Prostate gland (tissue), 2 donors: ENCODE results near the gene LTB.

Source experiments
- POLR2A ChIP-seq: fragments of 450-650 bp; IDR thresholded peaks from one replicate; pipeline ENCODE4 v1.6.1; 2016; ENCODE audit warnings: antibody characterized with exemption, mild to moderate bottlenecking
- POLR2AphosphoS5 ChIP-seq: sonication (generic); formaldehyde crosslinking; IDR thresholded peaks from one replicate; pipeline ENCODE4 v1.6.1; 2017; ENCODE audit warnings: antibody characterized with exemption
- TF ChIP-seq, protein P1 (sequence below), 4 experiments: fragments of 200-600 bp in 2 of 4; fragments of 450-650 bp in 2 of 4; sonication (generic) in 2 of 4; IDR thresholded peaks; 1 replicate in 3 of 4; 2 replicates in 1 of 4; pipeline ENCODE4 v1.5.1; 2016 to 2019; ENCODE audit warnings: antibody characterized with exemption in 4 of 4, mild to moderate bottlenecking in 2 of 4, moderate library complexity in 2 of 4

DNA sequence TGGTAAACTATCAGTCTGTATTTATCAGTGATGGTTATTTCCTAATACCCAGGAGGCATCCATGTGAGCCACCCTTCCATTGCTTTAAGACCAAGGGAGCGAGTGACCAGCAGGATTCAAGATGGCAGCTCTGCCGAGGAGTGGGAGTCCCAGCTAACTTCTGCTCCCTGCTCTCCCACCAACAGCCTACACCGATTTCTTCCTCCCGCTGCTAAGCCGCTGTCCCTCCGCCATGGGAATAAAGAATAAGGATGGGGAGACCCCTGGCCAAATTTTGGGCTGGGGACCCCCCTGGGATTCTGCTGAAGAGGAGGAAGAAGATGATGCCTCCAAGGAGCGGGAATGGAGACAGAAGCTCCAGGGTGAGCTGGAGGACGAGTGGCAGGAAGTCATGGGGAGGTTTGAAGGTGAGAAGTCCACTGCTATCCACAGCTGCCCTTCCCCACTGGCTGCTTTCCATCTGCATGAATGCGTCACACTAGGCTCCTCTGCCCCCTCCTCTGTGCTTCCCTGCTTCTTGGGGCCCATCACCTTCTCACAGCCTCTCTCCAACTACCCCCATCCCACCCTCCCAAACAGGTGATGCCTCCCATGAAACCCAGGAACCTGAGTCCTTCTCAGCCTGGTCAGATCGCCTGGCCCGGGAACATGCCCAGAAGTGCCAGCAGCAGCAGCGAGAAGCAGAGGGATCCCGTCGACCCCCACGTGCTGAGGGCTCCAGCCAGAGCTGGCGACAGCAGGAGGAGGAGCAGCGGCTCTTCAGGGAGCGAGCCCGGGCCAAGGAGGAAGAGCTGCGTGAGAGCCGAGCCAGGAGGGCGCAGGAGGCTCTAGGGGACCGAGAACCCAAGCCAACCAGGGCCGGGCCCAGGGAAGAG lies 24.5 kb downstream of the LTB start:
- TF ChIP-seq, protein P1, sequence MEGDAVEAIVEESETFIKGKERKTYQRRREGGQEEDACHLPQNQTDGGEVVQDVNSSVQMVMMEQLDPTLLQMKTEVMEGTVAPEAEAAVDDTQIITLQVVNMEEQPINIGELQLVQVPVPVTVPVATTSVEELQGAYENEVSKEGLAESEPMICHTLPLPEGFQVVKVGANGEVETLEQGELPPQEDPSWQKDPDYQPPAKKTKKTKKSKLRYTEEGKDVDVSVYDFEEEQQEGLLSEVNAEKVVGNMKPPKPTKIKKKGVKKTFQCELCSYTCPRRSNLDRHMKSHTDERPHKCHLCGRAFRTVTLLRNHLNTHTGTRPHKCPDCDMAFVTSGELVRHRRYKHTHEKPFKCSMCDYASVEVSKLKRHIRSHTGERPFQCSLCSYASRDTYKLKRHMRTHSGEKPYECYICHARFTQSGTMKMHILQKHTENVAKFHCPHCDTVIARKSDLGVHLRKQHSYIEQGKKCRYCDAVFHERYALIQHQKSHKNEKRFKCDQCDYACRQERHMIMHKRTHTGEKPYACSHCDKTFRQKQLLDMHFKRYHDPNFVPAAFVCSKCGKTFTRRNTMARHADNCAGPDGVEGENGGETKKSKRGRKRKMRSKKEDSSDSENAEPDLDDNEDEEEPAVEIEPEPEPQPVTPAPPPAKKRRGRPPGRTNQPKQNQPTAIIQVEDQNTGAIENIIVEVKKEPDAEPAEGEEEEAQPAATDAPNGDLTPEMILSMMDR (IDR thresholded peaks at IDR 0.05): no peak
- TF ChIP-seq POLR2AphosphoS5 (no peak), POLR2A (no peak)
